Right ventricle myocardium superior (tissue), 1 donor: ENCODE results near the gene CLCA4. TPM values are rescaled to one million over a fixed set of nuclear protein-coding genes. Genes with fewer than 3 reads are reported as not detected.

Experiments
- ATAC-seq: fragments of 200-7000 bp; cut with Tn5 transposase; one replicate; pipeline ENCODE4 v1.9.1; 2020; ENCODE audit warnings: mild to moderate bottlenecking; ENCODE audit not compliant: poor library complexity
- DNase-seq: peaks from one replicate; pipeline ENCODE4 v3.0.0-alpha.2; 2020
- intact Hi-C: fragments of 100-400 bp; cut with DNase I; formaldehyde crosslinking; loops from one replicate; pipeline ENCODE4 v1.11.2; 2022
- long read RNA-seq: library from polyadenylated mRNA; unstranded; transcript quantifications from one replicate; pipeline ENCODE4 v2.0.0, GENCODE V29; 2021
- total RNA-seq: library from RNA; stranded (reverse); fragmentation: NEBNext Ultra II Directional; extraction: Animal tissue kit (Norgen Biotek cat#: 25700); gene quantifications from one replicate; pipeline ENCODE4 v1.2.1, GENCODE V29; 2021
- donor health status: DM: no; HTN: yes; CAD: no; lungs with severe emphysema.

CLCA4 gene, protein sequence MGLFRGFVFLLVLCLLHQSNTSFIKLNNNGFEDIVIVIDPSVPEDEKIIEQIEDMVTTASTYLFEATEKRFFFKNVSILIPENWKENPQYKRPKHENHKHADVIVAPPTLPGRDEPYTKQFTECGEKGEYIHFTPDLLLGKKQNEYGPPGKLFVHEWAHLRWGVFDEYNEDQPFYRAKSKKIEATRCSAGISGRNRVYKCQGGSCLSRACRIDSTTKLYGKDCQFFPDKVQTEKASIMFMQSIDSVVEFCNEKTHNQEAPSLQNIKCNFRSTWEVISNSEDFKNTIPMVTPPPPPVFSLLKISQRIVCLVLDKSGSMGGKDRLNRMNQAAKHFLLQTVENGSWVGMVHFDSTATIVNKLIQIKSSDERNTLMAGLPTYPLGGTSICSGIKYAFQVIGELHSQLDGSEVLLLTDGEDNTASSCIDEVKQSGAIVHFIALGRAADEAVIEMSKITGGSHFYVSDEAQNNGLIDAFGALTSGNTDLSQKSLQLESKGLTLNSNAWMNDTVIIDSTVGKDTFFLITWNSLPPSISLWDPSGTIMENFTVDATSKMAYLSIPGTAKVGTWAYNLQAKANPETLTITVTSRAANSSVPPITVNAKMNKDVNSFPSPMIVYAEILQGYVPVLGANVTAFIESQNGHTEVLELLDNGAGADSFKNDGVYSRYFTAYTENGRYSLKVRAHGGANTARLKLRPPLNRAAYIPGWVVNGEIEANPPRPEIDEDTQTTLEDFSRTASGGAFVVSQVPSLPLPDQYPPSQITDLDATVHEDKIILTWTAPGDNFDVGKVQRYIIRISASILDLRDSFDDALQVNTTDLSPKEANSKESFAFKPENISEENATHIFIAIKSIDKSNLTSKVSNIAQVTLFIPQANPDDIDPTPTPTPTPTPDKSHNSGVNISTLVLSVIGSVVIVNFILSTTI
- not detected for total RNA-seq
- long read RNA-seq: 0 reads

DNA sequence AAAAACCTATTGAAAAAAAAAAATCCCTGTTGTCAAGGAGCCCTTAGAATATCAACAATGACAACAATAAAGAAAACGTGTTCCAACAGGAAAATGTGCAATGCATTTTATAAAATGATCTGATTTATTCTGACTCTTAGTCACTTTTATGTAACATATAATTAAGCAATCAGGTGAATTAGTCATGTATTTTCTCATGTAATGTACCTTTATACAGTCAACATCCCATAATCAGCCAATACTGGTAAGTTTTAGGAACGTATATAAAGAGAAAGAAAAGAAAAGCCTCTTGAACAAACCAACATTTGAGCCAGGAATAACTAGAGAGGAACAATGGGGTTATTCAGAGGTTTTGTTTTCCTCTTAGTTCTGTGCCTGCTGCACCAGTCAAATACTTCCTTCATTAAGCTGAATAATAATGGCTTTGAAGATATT is at the start of gene CLCA4:
CLCA4 (plus strand) TSS at position 292 of the 435 bp plus-strand sequence; CDS start at position 334, 42 bp downstream.
- ATAC-seq (no peak), DNase-seq (no peak)
- intact Hi-C loops: no loop called here

DNA sequence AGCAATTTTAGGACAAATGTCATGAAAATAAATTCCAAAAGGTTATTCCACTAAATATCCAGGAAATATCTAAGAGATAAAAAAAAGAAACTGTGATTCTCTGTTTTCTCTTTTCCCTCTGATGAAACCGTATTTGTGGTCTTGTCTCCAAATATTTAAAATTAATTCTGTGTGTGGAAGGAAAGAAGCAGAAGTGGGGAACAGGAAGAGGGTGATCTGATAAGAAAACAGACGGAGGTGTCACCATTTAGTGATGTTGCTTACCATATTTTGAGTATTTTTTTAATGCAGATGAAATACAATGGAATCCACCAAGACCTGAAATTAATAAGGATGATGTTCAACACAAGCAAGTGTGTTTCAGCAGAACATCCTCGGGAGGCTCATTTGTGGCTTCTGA is 48.6 kb upstream of the CLCA4 start:
- intact Hi-C loops: no loop called here
- ATAC-seq (no peak), DNase-seq (no peak)

DNA sequence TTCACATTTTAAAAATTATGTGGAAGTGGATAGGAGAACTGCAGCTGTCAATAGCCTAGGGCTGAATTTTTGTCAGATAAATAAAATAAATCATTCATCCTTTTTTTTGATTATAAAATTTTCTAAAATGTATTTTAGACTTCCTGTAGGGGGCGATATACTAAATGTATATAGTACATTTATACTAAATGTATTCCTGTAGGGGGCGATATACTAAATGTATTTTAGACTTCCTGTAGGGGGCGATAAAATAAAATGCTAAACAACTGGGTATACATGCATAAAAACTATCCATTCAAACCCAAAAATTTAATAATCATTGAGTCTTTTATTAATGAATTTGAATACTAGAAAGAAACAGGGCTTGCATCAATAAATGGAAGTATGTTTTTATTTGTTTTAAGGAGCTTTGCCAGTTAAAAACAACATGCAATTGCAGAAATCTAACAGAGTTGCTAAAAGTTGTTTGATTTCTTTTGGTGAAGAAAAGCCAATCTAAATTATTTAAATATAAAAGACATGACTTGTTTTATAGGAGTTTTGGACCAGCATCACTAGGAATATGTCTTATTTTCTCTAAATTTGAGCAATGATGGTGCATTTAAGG is 46.8 kb upstream of the CLCA4 start:
- intact Hi-C loops: loop anchor here (10.0 kb wide), 1 partner anchor 125 kb away; no protein-coding TSS in a partner anchor
- ATAC-seq (no peak), DNase-seq (no peak)

DNA sequence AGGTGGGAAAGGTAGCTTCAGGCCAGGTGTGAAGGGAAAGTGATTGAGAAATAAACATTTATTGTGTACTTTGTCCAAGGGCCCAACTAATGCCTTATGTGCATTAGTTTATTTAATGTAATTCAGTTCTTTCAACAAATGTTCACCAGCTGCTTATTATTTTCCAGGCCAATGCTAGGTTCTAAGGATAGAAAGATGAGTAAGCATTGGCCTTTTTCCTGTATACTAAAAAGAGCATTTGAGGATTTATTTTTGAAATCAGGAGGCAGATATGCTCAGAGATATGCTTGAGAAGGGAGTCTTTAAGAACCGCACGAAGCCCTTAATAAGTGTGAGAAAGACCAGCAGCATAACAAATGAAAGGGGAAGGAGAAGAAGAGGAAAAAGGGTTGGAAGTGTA is 46.2 kb upstream of the CLCA4 start:
- no peak for ATAC-seq
- DNase-seq: no peak
- intact Hi-C loops: loop anchor here (10.0 kb wide), 1 partner anchor 126 kb away; no protein-coding TSS in a partner anchor

DNA sequence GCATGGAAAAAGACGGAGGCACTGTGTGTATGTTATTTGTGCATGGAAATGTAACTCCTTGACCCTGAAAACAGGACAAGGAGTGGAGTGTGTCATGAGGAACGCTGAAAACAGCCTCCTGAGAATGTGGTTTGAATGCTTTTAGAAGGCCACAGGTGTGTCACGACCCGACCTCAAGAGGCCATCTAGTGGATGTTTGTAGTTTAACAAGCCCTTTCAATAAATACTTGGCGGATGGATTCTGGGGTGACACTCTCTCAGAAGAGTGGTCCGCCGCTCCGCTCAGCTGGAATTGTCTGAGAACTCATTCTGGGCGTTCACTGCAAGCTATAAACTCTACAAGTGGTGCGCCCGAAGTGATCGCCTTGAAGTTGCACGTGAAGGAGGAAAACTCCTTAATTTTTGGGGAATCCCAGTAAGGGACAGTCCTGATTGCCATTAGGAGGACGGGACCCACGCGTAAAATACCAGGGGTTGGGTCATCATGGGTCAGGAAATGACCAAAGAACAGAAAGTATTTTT is 44.7 kb upstream of the CLCA4 start:
- DNase-seq (peak; percentile 48), ATAC-seq (peak; percentile 48)
- intact Hi-C loops: loop anchor here (10.0 kb wide), 1 partner anchor 127 kb away; no protein-coding TSS in a partner anchor

DNA sequence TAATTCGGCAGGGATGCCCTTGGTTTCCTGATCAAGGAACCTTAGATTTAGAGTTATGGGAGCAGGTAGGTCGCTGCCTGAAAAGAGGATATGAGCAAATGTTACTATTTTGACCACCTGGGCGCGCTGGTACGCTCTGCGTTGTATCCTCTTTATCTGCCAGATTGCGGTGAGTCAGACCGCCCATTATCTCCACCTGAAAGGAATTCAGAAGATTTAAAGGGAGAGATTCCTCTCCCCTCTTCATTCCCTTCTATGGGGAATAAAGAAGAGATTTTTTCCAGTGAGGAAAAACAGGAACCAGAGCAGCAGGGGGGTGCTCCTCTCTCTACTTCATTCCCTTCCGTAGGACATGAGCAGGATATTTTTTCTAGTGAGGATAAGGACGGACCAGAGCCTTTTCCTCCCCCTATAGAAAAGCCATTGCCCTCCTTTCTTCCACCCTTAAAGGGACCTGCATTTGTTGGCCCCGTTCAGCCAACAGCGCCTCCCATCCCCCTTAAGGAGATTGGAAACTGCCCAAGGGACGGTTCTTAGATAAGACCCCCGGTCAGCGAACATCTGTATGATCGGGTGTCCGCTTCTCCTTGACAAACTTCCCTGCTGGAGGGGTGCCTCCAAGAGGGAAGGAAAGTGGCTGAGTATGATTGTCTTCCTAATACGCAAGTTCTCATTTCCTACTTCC is 44.0 kb upstream of the CLCA4 start:
- intact Hi-C loops: loop anchor here (10.0 kb wide), 1 partner anchor 128 kb away; no protein-coding TSS in a partner anchor
- DNase-seq: peak; percentile 38
- ATAC-seq: peak; percentile 40

DNA sequence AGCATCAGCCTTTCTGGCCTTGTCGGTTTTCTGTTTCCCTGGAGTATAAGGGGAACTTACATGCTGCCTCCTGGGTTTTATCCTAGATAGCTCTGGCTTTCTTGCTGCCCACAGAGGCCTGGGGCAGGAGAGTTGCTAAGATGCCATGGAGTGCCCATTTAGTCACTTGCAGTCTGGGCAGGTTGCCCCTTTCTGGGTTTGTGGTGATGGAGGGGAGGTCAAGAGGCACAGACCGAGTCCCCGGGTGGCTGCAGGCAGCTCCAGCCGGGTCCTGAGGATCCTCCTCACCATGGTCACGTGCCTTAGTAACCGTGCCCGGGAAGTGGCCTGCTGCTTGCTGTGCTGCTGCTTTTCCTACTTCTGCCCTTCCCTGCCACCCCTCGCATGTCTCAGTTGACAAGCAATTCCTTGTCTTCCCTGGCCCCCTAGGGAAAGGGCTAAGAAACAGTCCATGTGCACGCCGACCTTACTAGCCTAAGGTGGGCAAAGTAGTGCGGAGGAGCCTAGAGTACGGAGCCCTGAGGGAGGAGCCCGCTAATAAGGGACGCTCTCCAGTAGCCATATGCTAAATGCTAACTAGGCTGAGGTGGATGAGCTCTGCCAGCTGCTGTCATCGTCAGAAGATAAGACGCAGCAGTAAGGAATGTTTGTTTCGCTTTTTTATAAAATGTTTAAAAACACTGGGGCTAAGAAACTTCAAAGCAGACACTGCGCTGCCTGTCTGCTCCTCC is 43.3 kb upstream of the CLCA4 start:
- intact Hi-C loops: loop anchor here (10.0 kb wide), 1 partner anchor 129 kb away; no protein-coding TSS in a partner anchor
- peak; percentile 70 for DNase-seq
- ATAC-seq: peak; percentile 70

DNA sequence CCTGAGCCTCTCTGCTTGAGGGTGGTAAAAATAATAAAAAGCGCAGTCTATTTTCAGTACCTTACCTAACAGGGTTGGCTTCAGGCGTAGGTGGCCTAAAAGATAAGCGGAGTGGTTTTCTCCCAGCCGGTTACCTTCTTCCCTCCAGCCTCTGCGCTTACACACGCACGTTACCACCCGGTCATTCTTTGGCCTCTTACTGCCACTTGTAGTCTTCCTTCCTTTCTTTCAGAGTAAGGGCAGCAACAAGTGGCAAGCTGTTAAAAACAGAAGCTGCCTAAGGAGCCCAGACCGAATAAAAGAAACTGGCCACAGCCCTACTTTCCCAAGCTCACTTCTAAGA is 42.8 kb upstream of the CLCA4 start:
- intact Hi-C loops: loop anchor here (10.0 kb wide), 1 partner anchor 129 kb away; no protein-coding TSS in a partner anchor
- ATAC-seq (peak; percentile 81), DNase-seq (no peak)

DNA sequence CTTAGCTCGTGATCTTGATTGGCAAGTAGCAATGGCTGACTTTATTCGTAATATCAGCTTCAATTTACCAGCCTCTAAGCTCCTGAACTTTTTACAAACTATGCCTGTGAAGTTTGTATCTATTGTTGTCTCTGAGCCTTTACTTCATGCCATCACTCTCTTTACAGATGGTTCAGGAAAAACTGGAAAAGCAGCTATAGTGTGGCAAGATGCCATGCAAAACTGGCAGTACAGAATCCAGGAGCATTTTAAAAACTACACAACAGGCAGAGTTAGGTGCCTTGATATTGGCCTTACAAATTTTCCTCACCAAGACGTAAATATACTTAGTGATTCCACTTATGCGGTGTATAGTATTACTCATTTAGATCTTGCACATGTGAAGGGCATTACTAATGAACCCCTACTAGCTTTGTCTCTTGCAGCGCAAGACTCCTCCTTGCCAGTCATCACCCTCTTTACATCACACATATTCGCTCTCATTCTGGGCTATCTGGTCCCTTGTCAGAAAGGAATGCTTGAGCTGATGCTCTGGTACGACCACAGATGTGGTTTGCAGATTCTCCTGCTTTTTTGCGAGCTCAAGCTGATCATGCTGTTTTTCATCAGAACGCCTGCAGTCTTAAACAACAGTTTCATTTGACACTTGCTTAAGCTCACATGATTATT is 41.8 kb upstream of the CLCA4 start:
- no peak for DNase-seq
- no peak for ATAC-seq
- intact Hi-C loops: loop anchor here (5.0 to 10.0 kb wide), 2 partner anchors 33 to 130 kb away; no protein-coding TSS in a partner anchor

DNA sequence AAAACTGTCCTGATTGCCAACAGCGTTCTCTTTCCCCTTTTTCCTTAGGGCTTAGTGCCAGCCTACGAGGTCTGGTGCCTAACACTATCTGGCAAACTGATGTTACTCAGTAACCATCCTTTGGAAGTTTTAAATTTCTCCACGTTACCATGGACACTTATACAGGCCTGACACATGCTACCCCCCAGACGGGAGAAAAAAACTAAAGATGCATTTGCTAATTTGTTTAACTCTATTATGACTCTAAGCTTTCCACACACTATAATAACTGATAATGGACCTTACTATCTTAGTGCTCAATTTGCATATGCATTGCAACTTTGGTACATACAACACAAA is 41.3 kb upstream of the CLCA4 start:
- DNase-seq (no peak), ATAC-seq (no peak)
- intact Hi-C loops: loop anchor here (5.0 to 10.0 kb wide), 2 partner anchors 33 to 131 kb away; no protein-coding TSS in a partner anchor

DNA sequence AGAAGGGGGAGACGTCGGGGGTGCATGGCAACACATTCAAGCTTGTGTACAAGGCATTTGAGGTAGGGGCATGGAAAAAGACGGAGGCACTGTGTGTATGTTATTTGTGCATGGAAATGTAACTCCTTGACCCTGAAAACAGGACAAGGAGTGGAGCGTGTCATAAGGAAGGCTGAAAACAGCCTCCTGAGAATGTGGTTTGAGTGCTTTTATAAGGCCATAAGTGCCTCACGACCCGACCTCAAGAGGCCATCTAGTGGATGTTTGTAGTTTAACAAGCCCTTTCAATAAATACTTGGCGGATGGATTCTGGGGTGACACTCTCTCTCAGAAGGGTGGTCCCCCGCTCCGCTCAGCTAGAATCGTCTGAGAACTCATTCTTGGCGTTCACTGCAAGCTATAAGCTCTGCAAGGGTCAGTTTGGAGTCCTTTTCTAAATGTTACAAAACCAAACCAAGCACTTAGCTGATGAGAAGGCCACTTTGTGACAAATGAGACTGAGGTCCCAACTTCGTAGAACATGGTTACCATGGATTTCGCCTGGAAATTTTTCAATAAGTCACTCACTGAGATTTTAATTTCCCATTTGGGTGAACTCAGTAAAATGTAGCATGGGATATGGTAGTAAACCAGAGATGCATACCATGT is 38.8 kb upstream of the CLCA4 start:
- ATAC-seq (no peak), DNase-seq (no peak)
- intact Hi-C loops: loop anchor here (5.0 to 10.0 kb wide), 2 partner anchors 36 to 133 kb away; no protein-coding TSS in a partner anchor

DNA sequence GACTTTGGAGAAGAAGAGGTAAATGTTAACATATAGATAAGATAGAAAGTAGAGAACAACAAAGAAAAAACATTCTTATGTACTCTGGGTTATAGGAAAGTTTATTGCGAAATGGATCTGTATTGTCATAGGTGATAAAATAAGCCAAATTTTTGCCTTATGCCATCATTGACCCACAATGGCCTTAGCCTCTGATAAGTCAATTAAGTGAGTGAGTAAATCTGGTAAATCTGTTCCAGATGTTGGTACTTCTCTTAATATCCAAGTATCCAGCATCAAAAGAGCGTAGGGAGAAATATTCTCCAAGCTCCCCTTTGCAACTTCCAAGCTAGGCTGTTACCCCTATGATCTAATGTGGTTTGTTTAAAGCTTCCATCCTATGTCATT is 38.3 kb upstream of the CLCA4 start:
- intact Hi-C loops: loop anchor here (5.0 to 10.0 kb wide), 2 partner anchors 36 to 134 kb away; no protein-coding TSS in a partner anchor
- DNase-seq (no peak), ATAC-seq (no peak)

DNA sequence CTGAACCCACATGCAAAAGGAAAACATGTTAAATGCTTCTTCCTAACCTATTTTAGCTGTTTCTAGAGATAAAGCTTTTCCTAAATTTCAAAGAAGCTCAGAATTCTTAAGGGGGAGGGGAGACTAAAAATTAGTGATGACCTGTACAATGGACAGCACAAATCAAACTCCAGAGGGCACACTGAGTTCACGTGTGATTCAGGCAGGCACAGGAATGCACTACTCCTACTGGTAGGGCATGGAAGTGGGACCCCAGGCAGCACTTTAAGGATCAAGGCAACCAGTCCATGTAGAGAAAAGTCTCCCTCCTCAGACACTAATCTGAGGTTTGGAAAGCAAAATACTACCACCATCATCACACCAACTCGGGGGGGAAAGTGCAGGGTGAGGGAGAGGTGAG is 31.3 kb upstream of the CLCA4 start:
- intact Hi-C loops: no loop called here
- DNase-seq: no peak
- no peak for ATAC-seq

DNA sequence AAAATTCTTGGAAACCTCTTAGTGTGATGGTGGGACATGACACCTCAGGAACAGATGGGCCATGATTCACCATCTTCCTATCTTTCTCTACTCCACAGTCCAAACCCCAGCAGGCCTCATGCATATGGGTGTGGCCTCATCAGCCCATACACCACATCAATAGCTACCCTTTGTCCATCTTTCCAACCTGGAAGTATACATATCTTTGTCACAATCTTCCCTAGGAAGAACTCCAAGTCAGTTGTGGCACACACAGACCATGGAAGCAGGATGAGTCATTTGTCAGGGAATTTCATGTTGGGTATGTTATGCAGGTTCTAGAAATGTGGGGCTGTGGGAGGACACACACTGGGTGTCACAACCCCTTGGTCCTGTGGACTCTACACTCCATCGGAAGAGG is 30.5 kb upstream of the CLCA4 start:
- intact Hi-C loops: no loop called here
- no peak for ATAC-seq

DNA sequence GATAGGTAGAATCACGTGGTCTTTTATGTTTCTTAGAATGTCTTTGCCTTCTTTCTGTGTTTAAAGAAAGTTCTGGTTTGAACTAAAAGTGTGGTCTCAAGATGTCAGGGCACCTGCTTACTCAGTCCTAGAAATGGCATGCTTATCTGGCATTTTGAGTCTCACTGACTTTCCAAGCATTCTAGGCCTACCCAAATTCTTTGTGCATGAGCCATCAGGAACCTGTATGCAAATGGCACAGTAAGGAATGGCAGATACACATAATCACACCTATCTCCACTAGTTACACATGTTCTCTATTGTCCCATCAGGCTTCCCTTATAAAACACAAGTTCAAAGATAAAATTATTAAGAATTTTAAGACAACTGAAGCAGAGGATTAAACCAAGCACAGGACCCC is 29.5 kb upstream of the CLCA4 start:
- no peak for DNase-seq
- intact Hi-C loops: no loop called here
- ATAC-seq: no peak

More for the DNA sequence above, 30.5 kb upstream of the CLCA4 start:
- no peak for DNase-seq

DNA sequence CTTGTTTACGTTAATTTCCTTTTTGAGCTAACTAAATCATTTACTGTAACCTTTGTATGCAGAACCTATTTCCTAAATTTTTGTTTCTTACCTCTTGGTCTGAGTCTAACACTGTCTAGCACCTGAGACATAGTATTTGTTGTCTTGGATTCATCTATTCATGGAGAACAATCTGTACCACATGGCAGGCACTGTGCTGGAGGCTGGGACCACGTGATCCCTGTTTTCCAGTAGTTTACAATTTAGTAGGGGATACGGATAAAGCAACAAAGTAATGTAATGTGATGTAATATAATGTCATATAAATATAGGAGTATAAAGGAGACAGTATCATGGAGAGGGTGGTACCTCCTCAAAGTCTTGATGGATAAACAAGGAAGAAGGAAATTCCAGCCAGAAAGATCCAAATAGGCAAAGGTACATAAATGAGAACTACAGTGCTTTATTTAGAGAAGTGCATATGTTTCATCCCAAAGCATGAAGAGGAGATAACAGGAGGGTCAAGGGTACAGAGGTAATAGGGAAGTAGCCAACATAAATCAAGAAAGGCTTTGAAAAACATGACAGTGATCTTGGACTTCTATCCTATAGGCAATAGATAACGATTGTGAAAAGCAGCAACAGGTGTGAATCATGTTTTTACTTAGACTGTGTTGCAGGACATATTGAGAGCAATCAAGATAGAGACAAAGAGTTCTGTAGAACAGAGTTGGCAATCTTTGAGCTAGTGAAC is 25.9 kb upstream of the CLCA4 start:
- intact Hi-C loops: no loop called here
- ATAC-seq: no peak
- DNase-seq: no peak
